Sigmoid colon (tissue), 7 donors: ENCODE data around the gene POU2AF2. TPM values are rescaled to one million over a fixed set of nuclear protein-coding genes. Genes with fewer than 3 reads are reported as not detected.
"Not testable (repeated sequence)": the region's sequence is repeated elsewhere in the genome, so short reads cannot be mapped to it uniquely, and the experiment has no call there.

Source experiments
- DNase-seq: peaks from one replicate; pipeline ENCODE4 v3.0.0-alpha.2; 2019
- H3K27ac ChIP-seq, 4 donors: fragments of 200-600 bp; sonication (generic); one replicate each; pipeline ENCODE4 v1.5.1; 2016 to 2019; ENCODE audit warnings: mild to moderate bottlenecking in 1 of 4
- H3K27me3 ChIP-seq, 3 donors: fragments of 200-600 bp; sonication (generic); one replicate each; pipeline ENCODE4 v1.5.1; 2019; ENCODE audit warnings: mild to moderate bottlenecking in 1 of 3
- H3K36me3 ChIP-seq, 4 donors: fragments of 200-600 bp; sonication (generic); one replicate each; pipeline ENCODE4 v1.5.1; 2016 to 2019
- H3K4me1 ChIP-seq, 4 donors: fragments of 200-600 bp; sonication (generic); one replicate each; pipeline ENCODE4 v1.5.1; 2017 to 2019
- H3K4me3 ChIP-seq, 4 donors: fragments of 200-600 bp; sonication (generic); one replicate each; pipeline ENCODE4 v1.5.1; 2017 to 2019; ENCODE audit warnings: mild to moderate bottlenecking in 2 of 4, moderate library complexity in 1 of 4
- H3K9me3 ChIP-seq, 4 donors: fragments of 200-600 bp in 3 of 4; sonication (generic) in 3 of 4; one replicate each; pipeline versions ENCODE4 v1.5.1 to v1.6.1; 2013 to 2019
- CTCF ChIP-seq, 4 experiments: fragments of 450-650 bp in 3 of 4; fragments of 200-600 bp in 1 of 4; IDR thresholded peaks; one replicate each; pipeline ENCODE4 v1.5.1; 2016 to 2019; ENCODE audit warnings: antibody characterized with exemption in 4 of 4, mild to moderate bottlenecking in 3 of 4, moderate library complexity in 2 of 4
- EP300 ChIP-seq, 4 donors: sonication (generic); formaldehyde crosslinking; IDR thresholded peaks; one replicate each; pipeline ENCODE4 v1.6.1; 2017; ENCODE audit warnings: antibody characterized with exemption in 4 of 4
- POLR2A ChIP-seq, 2 donors: fragments of 450-650 bp; IDR thresholded peaks; one replicate each; pipeline ENCODE4 v1.6.1; 2016; ENCODE audit warnings: antibody characterized with exemption in 2 of 2, mild to moderate bottlenecking in 2 of 2, moderate library complexity in 2 of 2
- POLR2AphosphoS5 ChIP-seq, 4 donors: sonication (generic); formaldehyde crosslinking; IDR thresholded peaks; one replicate each; pipeline ENCODE4 v1.6.1; 2017; ENCODE audit warnings: antibody characterized with exemption in 4 of 4
- WGBS, 2 donors: extraction: QIAGEN DNeasy Blood & Tissue Kit; methylation state at CpG; one replicate each; pipeline ENCODE4 v1.1.7; 2013; 5-methylcytosine and 5-hydroxymethylcytosine counted together
- intact Hi-C: fragments of 100-400 bp; cut with DNase I; formaldehyde crosslinking; loops from one replicate; pipeline ENCODE4 v1.15.1; 2023
- polyA plus RNA-seq, 3 donors: library from polyadenylated mRNA; stranded (reverse); fragments of 200-250 nt; gene quantifications; one replicate each; pipeline ENCODE4 v1.2.3, GENCODE V29; 2013
- total RNA-seq, 4 donors: library from RNA; depleted of rRNA; stranded (reverse); fragments of >200 nt; gene quantifications; one replicate each; pipeline ENCODE4 v1.1.0, GENCODE V29; 2016
- donor health status: healthy with polysubstance abuse.
- donor health status: Bipolar disorder and iron deficiency.
- donor health status: healthy.

Gene POU2AF2
- total and polyA plus RNA-seq, 7 donors = 1.5 to 2.5 (median 2.4) TPM; not detected in 4

GRCh38 chr11:111221208-111221607 lies 24.3 kb upstream of the POU2AF2 start:
- intact Hi-C loops = no loop called here
- Histone ChIP-seq H3K36me3 (no peaks in the 10 kb centered on the region), H3K27me3 (no peaks in the 10 kb centered on the region), H3K9me3 (no peaks in the 10 kb centered on the region), H3K27ac (no peak overlapping the region), H3K4me3 (no peak overlapping the region), H3K4me1 (no peaks in the 10 kb centered on the region)
- WGBS, 2 donors = 88 to 92% methylated on average over 4 of the region's 4 CpGs
- TF ChIP-seq POLR2AphosphoS5 (IDR thresholded peaks at IDR 0.05) (no peak), POLR2A (IDR thresholded peaks at IDR 0.05) (no peak), EP300 (IDR thresholded peaks at IDR 0.05) (no peak), CTCF (IDR thresholded peaks at IDR 0.05) (no peak)
- DNase-seq = no peak

DNA sequence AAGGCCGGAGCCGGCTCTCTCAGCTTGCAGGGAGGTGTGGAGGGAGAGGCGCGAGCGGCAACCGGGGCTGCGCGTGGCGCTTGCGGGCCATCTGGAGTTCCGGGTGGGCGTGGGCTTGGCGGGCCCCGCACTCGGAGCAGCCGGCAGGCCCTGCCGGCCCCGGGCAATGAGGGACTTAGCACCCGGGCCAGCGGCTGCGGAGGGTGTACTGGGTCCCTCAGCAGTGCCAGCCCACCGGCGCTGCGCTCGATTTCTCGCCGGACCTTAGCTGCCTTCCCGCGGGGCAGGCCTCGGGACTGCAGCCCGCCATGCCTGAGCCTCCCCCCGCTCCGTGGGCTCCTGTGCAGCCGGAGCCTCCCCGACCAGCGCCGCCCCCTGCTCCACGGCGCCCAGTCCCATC lies 23.6 kb upstream of the POU2AF2 start:
- H3K4me3 ChIP-seq, H3K27ac ChIP-seq, H3K27me3 ChIP-seq, intact Hi-C loops, DNase-seq, H3K4me1 ChIP-seq, H3K9me3 ChIP-seq, H3K36me3 ChIP-seq: not testable (repeated sequence)
- WGBS, 2 donors = 90 to 96% methylated on average over 39 of the region's 39 CpGs

GRCh38 chr11:111222821-111223455 lies 22.6 kb upstream of the POU2AF2 start:
- H3K27me3 ChIP-seq, H3K27ac ChIP-seq, DNase-seq, H3K4me1 ChIP-seq, intact Hi-C loops, H3K4me3 ChIP-seq, H3K36me3 ChIP-seq, H3K9me3 ChIP-seq: not testable (repeated sequence)
- 58 to 84% methylated on average over 20 of the region's 20 CpGs for WGBS, 2 donors

GRCh38 chr11:111225881-111226280 lies 19.6 kb upstream of the POU2AF2 start:
- H3K4me1 ChIP-seq = peaks cover 0 to 7% (median 3%) of the 10 kb centered on the region in 4 donors
- no peak overlapping the region for H3K4me3 ChIP-seq
- no peaks in the 10 kb centered on the region for H3K27me3 ChIP-seq
- intact Hi-C loops = no loop called here
- DNase-seq = no peak
- H3K36me3 ChIP-seq = no peaks in the 10 kb centered on the region
- TF ChIP-seq POLR2AphosphoS5 (IDR thresholded peaks at IDR 0.05) = no peak
- TF ChIP-seq POLR2A (IDR thresholded peaks at IDR 0.05) = no peak
- no peak for TF ChIP-seq CTCF (IDR thresholded peaks at IDR 0.05)
- TF ChIP-seq EP300 (IDR thresholded peaks at IDR 0.05) = no peak
- WGBS, 2 donors = 73 to 77% methylated on average over 3 of the region's 3 CpGs
- no peak overlapping the region for H3K27ac ChIP-seq
- no peaks in the 10 kb centered on the region for H3K9me3 ChIP-seq

- no peak for DNase-seq
- intact Hi-C loops = loop anchor here (2.0 to 5.0 kb wide), 2 partner anchors 517 to 782 kb away; partner anchors contain the start of gene ARHGAP20
Measured at GRCh38 chr11:111229604-111230003, 15.9 kb upstream of the POU2AF2 start.

More at GRCh38 chr11:111229604-111230003, 15.9 kb upstream of the POU2AF2 start:
- no peaks in the 10 kb centered on the region for H3K27me3 ChIP-seq
- no peak for TF ChIP-seq POLR2AphosphoS5 (IDR thresholded peaks at IDR 0.05)
- TF ChIP-seq EP300 (IDR thresholded peaks at IDR 0.05) = no peak
- no peak for TF ChIP-seq CTCF (IDR thresholded peaks at IDR 0.05)
- TF ChIP-seq POLR2A (IDR thresholded peaks at IDR 0.05) = no peak
- no peaks in the 10 kb centered on the region for H3K36me3 ChIP-seq
- no peaks in the 10 kb centered on the region for H3K9me3 ChIP-seq
- WGBS, 2 donors = 51 to 61% methylated on average over 6 of the region's 6 CpGs
- H3K4me3 ChIP-seq = no peak overlapping the region
- H3K27ac ChIP-seq = no peak overlapping the region
- peaks cover 0 to 9% (median 3%) of the 10 kb centered on the region in 4 donors for H3K4me1 ChIP-seq
